CD8-positive, alpha-beta memory T cell (primary cell): ENCODE measurements around the gene C2orf66. TPM values are rescaled to one million over a fixed set of nuclear protein-coding genes. Genes with fewer than 3 reads are reported as not detected.

Source experiments
- CTCF ChIA-PET: fragments of 350-600 bp; sonication (Branson Sonifier 250); formaldehyde crosslinking; loops from one replicate; lab custom pipeline; 2021; ENCODE audit warnings: antibody characterized with exemption; lab: Charles Lee
- POLR2A ChIA-PET: fragments of 350-600 bp; sonication (Branson Sonifier 250); formaldehyde crosslinking; loops from one replicate; lab custom pipeline; 2021; ENCODE audit warnings: antibody characterized with exemption; lab: Charles Lee
- DNase-seq, 5 donors: peaks; one replicate each; pipeline versions ENCODE4 v3.0.0 to v3.0.0-alpha.2; 2020 to 2022; ENCODE audit warnings: mixed read lengths in 1 of 5
- H3K27ac ChIP-seq: one replicate; pipeline ENCODE4 v1.7.0; 2013; ENCODE audit warnings: low read depth, mild to moderate bottlenecking, low read length, moderate library complexity
- H3K27me3 ChIP-seq: 2 replicates; pipeline ENCODE4 v1.7.0; 2013; ENCODE audit warnings: low read length, mild to moderate bottlenecking; ENCODE audit not compliant: insufficient read depth, poor library complexity, severe bottlenecking
- H3K36me3 ChIP-seq: 2 replicates; pipeline ENCODE4 v1.7.0; 2013; ENCODE audit warnings: mild to moderate bottlenecking, low read length, moderate library complexity; ENCODE audit not compliant: insufficient read depth
- H3K4me1 ChIP-seq: 2 replicates; pipeline ENCODE4 v1.7.0; 2013; ENCODE audit warnings: mild to moderate bottlenecking, low read length, moderate library complexity; ENCODE audit not compliant: insufficient read depth
- H3K4me3 ChIP-seq: 2 replicates; pipeline ENCODE4 v1.7.0; 2013; ENCODE audit warnings: mild to moderate bottlenecking, low read length
- H3K9me3 ChIP-seq: 2 replicates; pipeline ENCODE4 v1.7.0; 2013; ENCODE audit warnings: mild to moderate bottlenecking, low read length
- H3K27ac Mint-ChIP-seq, 8 donors: one replicate each; pipeline ENCODE4 v1.8.0; 2020 to 2021; ENCODE audit warnings: mixed read lengths in 8 of 8, mild to moderate bottlenecking in 6 of 8, inconsistent platforms in 3 of 8, moderate library complexity in 3 of 8
- H3K27me3 Mint-ChIP-seq, 2 donors: one replicate each; pipeline ENCODE4 v1.8.0; 2020 to 2021; ENCODE audit warnings: mixed read lengths in 2 of 2, mild to moderate bottlenecking in 1 of 2, moderate library complexity in 1 of 2
- H3K36me3 Mint-ChIP-seq, 3 donors: one replicate each; pipeline ENCODE4 v1.8.0; 2020 to 2021; ENCODE audit warnings: mixed read lengths in 3 of 3, inconsistent platforms in 1 of 3, mild to moderate bottlenecking in 1 of 3
- H3K4me1 Mint-ChIP-seq, 3 donors: one replicate each; pipeline ENCODE4 v1.8.0; 2020 to 2021; ENCODE audit warnings: mixed read lengths in 3 of 3, inconsistent platforms in 1 of 3, mild to moderate bottlenecking in 1 of 3
- H3K4me3 Mint-ChIP-seq, 7 donors: one replicate each; pipeline ENCODE4 v1.8.0; 2020 to 2021; ENCODE audit warnings: mixed read lengths in 7 of 7, mild to moderate bottlenecking in 6 of 7, moderate library complexity in 4 of 7, inconsistent platforms in 2 of 7
- H3K9me3 Mint-ChIP-seq, 5 donors: one replicate each; pipeline ENCODE4 v1.8.0; 2020 to 2022; ENCODE audit warnings: mixed read lengths in 5 of 5, mild to moderate bottlenecking in 3 of 5, moderate library complexity in 2 of 5, inconsistent platforms in 1 of 5
- polyA plus RNA-seq: library from polyadenylated mRNA; unstranded; fragments of 300-500 nt; fragmentation: Illumina TruSeq; gene quantifications from one replicate; pipeline ENCODE4 v1.2.3, GENCODE V29; 2021
- total RNA-seq, 2 experiments: library from RNA; stranded (reverse); gene quantifications; one replicate each; pipeline ENCODE4 v1.2.3, GENCODE V29; 2021

Gene C2orf66
- total and polyA plus RNA-seq, 3 experiments from 2014 or later, result not detected

- Histone ChIP-seq H3K27me3 (no peaks in the 10 kb centered on the region), H3K4me3 (no peak overlapping the region), H3K27ac (no peak overlapping the region), H3K36me3 (peaks cover 2% of the 10 kb centered on the region), H3K9me3 (no peaks in the 10 kb centered on the region), H3K4me1 (peaks cover 11% of the 10 kb centered on the region)
- ChIA-PET POLR2A (no interaction called here), CTCF (no interaction called here)
- H3K4me3 Mint-ChIP-seq, result no peak overlapping the region
- peaks cover 13 to 25% (median 23%) of the 10 kb centered on the region in 3 donors for H3K4me1 Mint-ChIP-seq
- peaks cover 6 to 33% of the 10 kb centered on the region in 2 donors for H3K27me3 Mint-ChIP-seq
- H3K9me3 Mint-ChIP-seq, result no peaks in the 10 kb centered on the region
- H3K27ac Mint-ChIP-seq, result no peak overlapping the region
- DNase-seq, result no peak
- H3K36me3 Mint-ChIP-seq, result peaks cover 0 to 12% (median 0%) of the 10 kb centered on the region in 3 donors
Observed at GRCh38 chr2:196802401-196802800, 6.8 kb downstream of the C2orf66 start.

DNA sequence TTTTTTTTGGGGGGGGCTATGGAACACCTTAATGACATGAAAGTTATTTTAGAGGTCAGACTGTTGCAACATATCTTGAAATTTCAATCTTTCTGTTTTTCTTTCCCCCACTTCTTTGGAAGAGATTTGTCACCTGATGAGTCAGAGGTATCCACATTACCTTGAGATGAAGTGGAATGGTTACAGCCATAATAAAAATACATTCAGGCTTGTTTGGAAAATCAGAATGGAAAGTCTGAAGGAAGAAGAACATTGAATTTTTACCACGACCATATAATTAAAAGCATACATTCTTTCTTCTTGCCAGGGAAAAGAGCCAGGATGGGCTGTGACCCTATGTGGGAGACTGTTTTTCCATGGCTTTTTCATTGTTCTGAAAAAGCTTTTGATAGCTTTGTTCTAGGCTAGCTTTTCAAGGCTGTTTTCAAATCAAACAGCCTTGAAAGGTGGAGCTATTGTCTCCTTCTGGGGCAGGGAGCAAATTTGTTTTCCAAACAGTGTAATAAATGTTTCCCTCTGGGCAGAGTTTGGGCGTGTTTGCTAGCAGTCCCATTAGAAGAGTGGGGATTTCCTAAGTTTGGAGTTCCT, 7.4 kb downstream of the C2orf66 start:
- Mint-ChIP-seq H3K4me3 (no peak overlapping the region), H3K9me3 (no peaks in the 10 kb centered on the region), H3K36me3 (peaks cover under 1 to 18% (median 5%) of the 10 kb centered on the region in 3 donors), H3K27me3 (peaks cover 6 to 31% of the 10 kb centered on the region in 2 donors), H3K27ac (no peak overlapping the region), H3K4me1 (peaks cover 18 to 32% (median 29%) of the 10 kb centered on the region in 3 donors)
- ChIA-PET POLR2A (no interaction called here), CTCF (no interaction called here)
- H3K9me3 ChIP-seq, result no peaks in the 10 kb centered on the region
- no peak overlapping the region for H3K27ac ChIP-seq
- H3K4me1 ChIP-seq, result peaks cover 18% of the 10 kb centered on the region
- H3K27me3 ChIP-seq, result no peaks in the 10 kb centered on the region
- H3K4me3 ChIP-seq, result no peak overlapping the region
- DNase-seq, result no peak
- H3K36me3 ChIP-seq, result peaks cover 9% of the 10 kb centered on the region

DNA sequence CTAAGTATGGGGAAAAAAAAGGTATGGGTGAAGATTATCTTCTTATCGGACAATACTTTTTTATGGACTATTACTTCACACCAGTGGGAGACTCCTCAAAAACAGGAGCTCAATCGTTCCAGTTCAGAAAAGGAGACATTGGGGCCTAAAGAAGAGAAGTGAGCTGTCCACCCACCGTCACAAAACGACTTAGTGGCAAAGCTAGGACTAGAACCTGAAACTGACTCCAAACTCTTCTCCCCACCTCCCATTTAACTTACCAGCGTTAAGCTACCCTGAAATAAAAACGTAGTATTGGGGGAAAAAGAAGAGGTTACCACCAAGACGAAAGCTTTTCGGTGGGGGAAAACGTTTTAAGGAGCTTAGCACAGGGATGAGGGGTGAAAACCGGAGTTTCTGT, 10.2 kb downstream of the C2orf66 start:
- H3K27me3 ChIP-seq, result no peaks in the 10 kb centered on the region
- Mint-ChIP-seq H3K36me3 (peaks cover 5 to 36% (median 7%) of the 10 kb centered on the region in 3 donors), H3K4me1 (peaks cover 23 to 46% (median 46%) of the 10 kb centered on the region in 3 donors), H3K4me3 (peak overlapping the region; percentile 90 to 100 (median 97)), H3K27me3 (peaks cover 6 to 14% of the 10 kb centered on the region in 2 donors), H3K27ac (peak overlapping the region; percentile 38 to 99 (median 94)), H3K9me3 (no peaks in the 10 kb centered on the region)
- ChIA-PET POLR2A (interaction anchor here (0.6 to 1.9 kb wide), 4 partner anchors 10 to 906 kb away, joined by 3 to 8 read pairs (median 4); partner anchors contain the start of genes MARS2 and SF3B1), CTCF (interaction anchor here (1.1 to 1.5 kb wide), 3 partner anchors 10 to 14 kb away, joined by 3 to 4 read pairs (median 3); partner anchors contain the start of gene C2orf66)
- no peak for DNase-seq
- H3K27ac ChIP-seq, result peak overlapping the region; percentile 64
- peak overlapping the region; percentile 71 for H3K4me3 ChIP-seq
- H3K36me3 ChIP-seq, result peaks cover 11% of the 10 kb centered on the region
- H3K9me3 ChIP-seq, result no peaks in the 10 kb centered on the region
- H3K4me1 ChIP-seq, result peaks cover 19% of the 10 kb centered on the region

- peaks cover 16 to 30% (median 28%) of the 10 kb centered on the region in 3 donors for H3K4me1 Mint-ChIP-seq
- CTCF ChIA-PET, result no interaction called here
- H3K4me3 Mint-ChIP-seq, result no peak overlapping the region
- DNase-seq, result no peak
- H3K9me3 ChIP-seq, result no peaks in the 10 kb centered on the region
- H3K4me1 ChIP-seq, result peaks cover 12% of the 10 kb centered on the region
- H3K27me3 Mint-ChIP-seq, result no peaks in the 10 kb centered on the region
- no peak overlapping the region for H3K4me3 ChIP-seq
- no peaks in the 10 kb centered on the region for H3K9me3 Mint-ChIP-seq
- POLR2A ChIA-PET, result no interaction called here
- H3K27ac ChIP-seq, result no peak overlapping the region
- H3K36me3 ChIP-seq, result peaks cover 34% of the 10 kb centered on the region
- H3K27ac Mint-ChIP-seq, result no peak overlapping the region
- no peaks in the 10 kb centered on the region for H3K27me3 ChIP-seq
- peaks cover 9 to 74% (median 22%) of the 10 kb centered on the region in 3 donors for H3K36me3 Mint-ChIP-seq
Observed at GRCh38 chr2:196792865-196793264, 16.3 kb downstream of the C2orf66 start.

DNA sequence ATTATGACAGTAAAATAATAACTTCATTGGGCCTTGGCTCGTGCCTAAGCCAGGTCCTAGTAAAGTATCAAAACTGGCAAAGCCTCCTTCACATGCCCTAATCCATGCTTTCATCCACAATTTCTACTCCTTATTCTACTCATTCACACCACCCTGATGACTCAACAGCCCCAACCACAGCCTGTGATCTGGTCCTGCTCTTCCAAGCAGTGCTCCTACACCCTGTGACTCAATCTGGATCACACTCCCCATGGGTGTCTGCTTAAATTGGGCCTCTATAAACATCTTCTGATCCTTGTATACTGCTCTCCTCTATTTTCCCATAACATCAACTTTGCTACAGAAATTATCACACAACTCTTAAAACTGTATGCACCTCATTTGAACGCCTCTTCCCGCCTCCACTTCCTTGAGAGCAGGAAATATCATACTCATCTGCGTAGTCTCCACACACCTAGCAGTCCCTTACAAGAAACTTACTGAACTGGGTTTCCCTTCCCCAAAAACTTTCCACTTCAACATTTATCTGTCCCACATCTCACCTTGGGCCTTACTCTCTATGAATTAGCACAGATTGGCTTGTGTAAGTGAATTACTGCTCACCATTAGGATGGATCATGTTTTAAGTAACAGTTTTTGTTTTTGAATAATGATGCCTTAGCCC, 25.6 kb downstream of the C2orf66 start:
- POLR2A ChIA-PET, result no interaction called here

GRCh38 chr2:196767101-196767500, 42.1 kb downstream of the C2orf66 start:
- ChIA-PET POLR2A (interaction anchor here (0.6 kb wide), 1 partner anchor 9 kb away, joined by 9 read pairs; no protein-coding TSS in a partner anchor), CTCF (interaction anchor here (1.9 kb wide), 1 partner anchor 16 kb away, joined by 7 read pairs; no protein-coding TSS in a partner anchor)
- no peak overlapping the region for H3K4me3 Mint-ChIP-seq
- no peaks in the 10 kb centered on the region for H3K9me3 ChIP-seq
- H3K4me1 Mint-ChIP-seq, result no peaks in the 10 kb centered on the region
- H3K27ac Mint-ChIP-seq, result no peak overlapping the region
- no peak for DNase-seq
- H3K36me3 Mint-ChIP-seq, result peaks cover 16 to 75% (median 33%) of the 10 kb centered on the region in 3 donors
- no peak overlapping the region for H3K27ac ChIP-seq
- no peaks in the 10 kb centered on the region for H3K9me3 Mint-ChIP-seq
- H3K36me3 ChIP-seq, result peaks cover 31% of the 10 kb centered on the region
- no peaks in the 10 kb centered on the region for H3K27me3 ChIP-seq
- H3K4me3 ChIP-seq, result no peak overlapping the region
- H3K27me3 Mint-ChIP-seq, result no peaks in the 10 kb centered on the region
- H3K4me1 ChIP-seq, result no peaks in the 10 kb centered on the region

More for the DNA sequence above, 25.6 kb downstream of the C2orf66 start:
- Mint-ChIP-seq H3K4me3 (no peak overlapping the region), H3K4me1 (peaks cover 5 to 6% (median 5%) of the 10 kb centered on the region in 3 donors), H3K36me3 (peaks cover 16 to 42% (median 17%) of the 10 kb centered on the region in 3 donors), H3K27me3 (no peaks in the 10 kb centered on the region), H3K9me3 (no peaks in the 10 kb centered on the region), H3K27ac (peak overlapping the region in 4 of 8 donors; percentile 5 to 64 (median 47))
- no peak overlapping the region for H3K27ac ChIP-seq
- no peak for DNase-seq
- peaks cover 47% of the 10 kb centered on the region for H3K36me3 ChIP-seq
- H3K9me3 ChIP-seq, result no peaks in the 10 kb centered on the region
- H3K4me1 ChIP-seq, result no peaks in the 10 kb centered on the region
- no peak overlapping the region for H3K4me3 ChIP-seq
- no peaks in the 10 kb centered on the region for H3K27me3 ChIP-seq
- CTCF ChIA-PET, result no interaction called here

GRCh38 chr2:196759378-196759706, 49.8 kb downstream of the C2orf66 start:
- H3K4me1 ChIP-seq, result no peaks in the 10 kb centered on the region
- peaks cover 0 to 2% of the 10 kb centered on the region in 2 donors for H3K27me3 Mint-ChIP-seq
- no peak overlapping the region for H3K27ac ChIP-seq
- no peaks in the 10 kb centered on the region for H3K9me3 ChIP-seq
- H3K36me3 ChIP-seq, result peaks cover under 1% of the 10 kb centered on the region
- H3K27ac Mint-ChIP-seq, result no peak overlapping the region
- no peak for DNase-seq
- H3K4me1 Mint-ChIP-seq, result no peaks in the 10 kb centered on the region
- CTCF ChIA-PET, result no interaction called here
- peaks cover 16 to 33% (median 31%) of the 10 kb centered on the region in 5 donors for H3K9me3 Mint-ChIP-seq
- peaks cover 17 to 42% (median 20%) of the 10 kb centered on the region in 3 donors for H3K36me3 Mint-ChIP-seq
- no peak overlapping the region for H3K4me3 Mint-ChIP-seq
- no peaks in the 10 kb centered on the region for H3K27me3 ChIP-seq
- no peak overlapping the region for H3K4me3 ChIP-seq
- POLR2A ChIA-PET, result no interaction called here
